Measurements from ENCODE around the gene SC5D.

The SC5D gene

GRCh38 chr11:121268581-121268980 lies 24.0 kb upstream of the SC5D start:
- no peak for TF ChIP-seq TAF1 (IDR thresholded peaks at IDR 0.05; ENCODE audit: borderline replicate concordance, insufficient read depth, low read length)
- TF ChIP-seq FOXP2 (optimal IDR thresholded peaks at IDR 0.05; ENCODE audit: borderline replicate concordance, extremely low read depth, extremely low read length, insufficient read depth) = no peak
- TF ChIP-seq POLR2AphosphoS5 (IDR thresholded peaks at IDR 0.05; ENCODE audit: low read depth, low read length) = no peak
- no peak for TF ChIP-seq SIN3A (IDR thresholded peaks at IDR 0.05; ENCODE audit: borderline replicate concordance, insufficient read depth, low read length)
- TF ChIP-seq REST (IDR thresholded peaks at IDR 0.05; ENCODE audit: insufficient read depth in 1 of 2, low read depth in 2 of 2, low read length in 2 of 2) = no peak

- no peak for TF ChIP-seq FOXP2 (optimal IDR thresholded peaks at IDR 0.05; ENCODE audit: borderline replicate concordance, extremely low read depth, extremely low read length, insufficient read depth)
- TF ChIP-seq TAF1 (IDR thresholded peaks at IDR 0.05; ENCODE audit: borderline replicate concordance, insufficient read depth, low read length) = no peak
- TF ChIP-seq POLR2AphosphoS5 (IDR thresholded peaks at IDR 0.05; ENCODE audit: low read depth, low read length) = no peak
- no peak for TF ChIP-seq REST (IDR thresholded peaks at IDR 0.05; ENCODE audit: insufficient read depth in 1 of 2, low read depth in 2 of 2, low read length in 2 of 2)
- TF ChIP-seq SIN3A (IDR thresholded peaks at IDR 0.05; ENCODE audit: borderline replicate concordance, insufficient read depth, low read length) = no peak
These were observed 22.4 kb upstream of the SC5D start for GRCh38 chr11:121270001-121270678.

- TF ChIP-seq REST (IDR thresholded peaks at IDR 0.05; ENCODE audit: insufficient read depth in 1 of 2, low read depth in 2 of 2, low read length in 2 of 2) (no peak), SIN3A (IDR thresholded peaks at IDR 0.05; ENCODE audit: borderline replicate concordance, insufficient read depth, low read length) (no peak), FOXP2 (optimal IDR thresholded peaks at IDR 0.05; ENCODE audit: borderline replicate concordance, extremely low read depth, extremely low read length, insufficient read depth) (no peak), TAF1 (IDR thresholded peaks at IDR 0.05; ENCODE audit: borderline replicate concordance, insufficient read depth, low read length) (no peak), POLR2AphosphoS5 (IDR thresholded peaks at IDR 0.05; ENCODE audit: low read depth, low read length) (no peak)
These were observed 18.1 kb upstream of the SC5D start for GRCh38 chr11:121274332-121274991.

GRCh38 chr11:121281698-121282097 lies 10.9 kb upstream of the SC5D start:
- TF ChIP-seq POLR2AphosphoS5 (IDR thresholded peaks at IDR 0.05; ENCODE audit: low read depth, low read length) (no peak), SIN3A (IDR thresholded peaks at IDR 0.05; ENCODE audit: borderline replicate concordance, insufficient read depth, low read length) (no peak), TAF1 (IDR thresholded peaks at IDR 0.05; ENCODE audit: borderline replicate concordance, insufficient read depth, low read length) (no peak), REST (IDR thresholded peaks at IDR 0.05; ENCODE audit: insufficient read depth in 1 of 2, low read depth in 2 of 2, low read length in 2 of 2) (no peak)
